HG03108 (cell line): ENCODE data around the gene MIB2.
"Not testable (repeated sequence)": the region's sequence is repeated elsewhere in the genome, so short reads cannot be mapped to it uniquely, and the experiment has no call there.

Experiments
- ATAC-seq: cut with Tn5 transposase; IDR thresholded peaks from one replicate; pipeline ENCODE4 v1.9.1; 2021; ENCODE audit warnings: moderate library complexity; ENCODE audit not compliant: unreplicated experiment

Gene MIB2

DNA sequence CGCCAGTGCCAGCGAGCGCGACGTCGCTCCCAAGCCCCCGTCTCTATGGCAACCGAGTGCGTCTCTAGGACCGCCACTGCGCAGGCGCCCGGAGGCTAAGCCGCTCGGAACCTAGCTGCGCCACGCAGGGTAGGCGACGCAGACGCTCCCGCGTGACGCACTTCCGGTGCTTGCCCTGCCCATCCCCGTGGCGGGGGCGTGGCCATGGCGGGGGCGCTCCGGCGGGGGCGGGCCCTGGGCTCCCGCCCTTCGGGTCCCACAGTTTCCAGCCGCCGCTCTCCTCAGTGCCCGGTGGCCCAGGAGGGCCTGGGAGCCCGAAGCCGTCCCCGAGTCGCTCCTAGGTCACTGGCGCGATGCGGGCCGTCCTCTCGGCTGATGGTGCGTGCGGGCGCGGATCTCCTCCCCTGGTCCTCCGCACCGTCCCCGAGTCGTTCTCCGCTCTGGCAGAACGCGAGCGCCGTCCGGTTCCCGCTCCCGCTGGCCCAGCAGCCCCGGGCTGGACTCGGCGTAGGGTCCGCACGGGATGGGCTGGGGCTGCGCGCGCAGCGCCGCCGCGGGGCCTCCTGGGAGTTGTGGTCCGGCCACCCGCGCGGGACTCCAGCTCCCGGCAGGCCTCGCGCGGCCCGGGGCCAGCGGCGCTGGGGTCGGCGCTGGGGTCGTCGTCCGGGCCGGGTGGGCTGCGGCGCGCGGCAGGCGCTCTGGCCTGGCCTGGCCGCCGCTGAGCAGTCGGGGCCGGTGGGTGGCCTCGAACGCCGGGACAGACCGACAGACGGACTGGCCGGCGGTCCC is at the start of gene MIB2:
Gene MIB2 (plus strand): TSS at position 245 of the 789 bp plus-strand sequence. CDS start 7,953 bp downstream, outside the sequence.
- peak; percentile 80 for ATAC-seq

- ATAC-seq: no peak
These were observed 48.0 kb upstream of the MIB2 start for GRCh38 chr1:1567152-1567875.

GRCh38 chr1:1567891-1568291 is 47.4 kb upstream of the MIB2 start:
- ATAC-seq: no peak

DNA sequence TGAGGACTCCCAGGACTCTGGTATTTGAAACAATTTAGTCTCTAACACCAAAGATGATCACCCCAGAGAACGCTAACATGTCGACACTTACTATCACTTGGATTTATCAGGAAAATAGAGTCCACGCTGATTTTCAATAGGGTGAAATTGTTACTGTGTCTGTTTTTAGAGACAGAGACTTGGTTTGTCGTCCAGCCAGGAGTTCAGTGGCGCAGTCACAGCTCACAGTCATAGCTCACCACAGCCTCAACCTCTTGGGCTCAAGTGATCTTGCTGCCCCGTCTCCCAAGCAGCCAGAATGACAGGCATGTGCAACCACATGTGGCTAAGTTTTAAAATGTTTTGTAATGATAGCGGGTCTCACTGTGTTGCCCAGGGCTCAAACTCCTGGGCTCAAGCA is 46.0 kb upstream of the MIB2 start:
- ATAC-seq: no peak

- peak; percentile 72 for ATAC-seq
These were observed 41.2 kb upstream of the MIB2 start for GRCh38 chr1:1573843-1574720.

- peak; percentile 71 for ATAC-seq
These were observed 40.4 kb upstream of the MIB2 start, which contains the start of gene SSU72 for GRCh38 chr1:1574721-1575537. Gene SSU72, minus strand, starts transcription at chr1:1574863. Its CDS starts 306 bp downstream, at chr1:1574557.

DNA sequence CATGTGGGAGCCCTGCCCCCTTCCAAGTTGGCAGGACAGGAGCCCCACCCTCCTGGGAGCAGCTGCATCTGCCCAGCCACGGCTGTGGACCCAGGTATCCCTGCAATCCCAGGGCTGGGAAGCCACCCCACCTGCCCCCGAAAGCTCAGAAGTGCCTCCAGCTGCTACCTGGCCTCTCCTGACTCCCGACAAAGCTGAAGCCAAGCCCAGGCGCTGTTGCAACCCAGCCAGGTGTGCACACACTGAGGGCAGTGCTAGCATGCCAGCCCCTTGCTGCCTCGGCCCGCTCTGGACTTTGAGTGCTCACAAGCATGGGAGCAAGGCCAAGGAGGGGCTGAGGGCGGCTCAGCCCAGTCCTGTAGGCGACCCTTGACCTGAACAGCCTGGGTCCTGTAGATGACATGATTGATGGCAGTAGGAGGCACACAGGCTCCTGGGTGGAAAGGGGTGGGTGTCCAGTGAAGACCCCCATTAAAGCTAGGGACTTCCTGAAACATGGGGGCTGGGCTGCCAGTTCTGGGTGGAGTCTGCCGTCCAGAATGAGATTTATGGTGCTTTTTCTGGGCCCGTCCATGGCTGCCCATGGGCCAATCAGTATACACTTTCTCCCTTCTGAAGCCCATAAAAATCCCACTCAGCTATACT is 37.8 kb upstream of the MIB2 start:
- no peak for ATAC-seq

- ATAC-seq: no peak
These were observed 36.8 kb upstream of the MIB2 start for GRCh38 chr1:1578371-1578940.

GRCh38 chr1:1582585-1583346 is 32.5 kb upstream of the MIB2 start:
- no peak for ATAC-seq

- ATAC-seq: no peak
These were observed 31.8 kb upstream of the MIB2 start for GRCh38 chr1:1583347-1584010.

DNA sequence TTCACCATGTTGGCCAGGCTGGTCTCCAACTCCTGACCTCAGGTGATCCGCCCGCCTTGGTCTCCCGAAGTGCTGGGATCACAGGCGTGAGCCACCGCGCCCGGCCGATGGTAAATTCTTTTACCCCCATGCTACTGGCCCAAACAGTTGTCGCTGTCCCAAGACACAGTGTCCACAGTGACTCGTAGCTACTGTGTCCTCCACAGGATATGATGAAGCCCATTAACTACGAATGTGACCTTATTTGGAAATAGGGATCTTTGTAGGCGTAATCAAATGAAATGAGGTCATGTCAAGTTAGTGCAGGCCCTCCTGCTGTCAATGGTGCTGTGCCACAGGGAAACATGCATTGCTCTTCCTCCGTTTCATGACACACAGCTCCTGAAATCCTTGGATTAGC is 23.8 kb upstream of the MIB2 start:
- ATAC-seq: no peak

- ATAC-seq: no peak
These were observed 21.3 kb upstream of the MIB2 start for GRCh38 chr1:1593834-1594601.

DNA sequence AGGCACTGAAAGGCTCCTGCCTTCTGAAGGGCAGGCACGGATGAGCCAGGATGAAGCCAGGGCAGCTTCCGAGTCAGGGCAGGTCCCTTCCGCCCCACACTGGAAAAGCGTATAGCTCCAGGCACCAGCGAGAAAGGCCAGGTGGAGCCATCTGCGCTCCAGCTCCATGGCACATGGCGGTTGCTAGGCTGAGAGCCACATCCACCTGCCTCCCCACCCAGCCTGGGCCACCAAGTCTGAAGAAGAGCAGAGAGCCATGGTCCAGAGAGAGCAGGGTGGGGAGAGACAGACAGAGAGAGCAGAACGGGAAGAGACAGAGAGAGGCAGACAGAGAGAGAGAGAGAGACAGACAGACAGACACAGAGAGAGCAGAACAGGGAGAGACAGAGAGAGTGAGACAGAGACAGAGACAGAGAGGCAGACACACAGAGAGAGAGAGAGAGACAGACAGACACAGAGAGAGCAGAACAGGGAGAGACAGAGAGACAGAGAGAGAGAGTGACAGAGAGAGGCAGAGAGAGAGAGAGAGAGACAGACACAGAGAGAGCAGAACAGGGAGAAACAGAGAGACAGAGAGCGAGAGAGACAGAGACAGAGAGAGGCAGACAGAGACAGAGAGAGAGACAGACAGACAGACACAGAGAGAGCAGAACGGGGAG is 20.6 kb upstream of the MIB2 start:
- no peak for ATAC-seq

DNA sequence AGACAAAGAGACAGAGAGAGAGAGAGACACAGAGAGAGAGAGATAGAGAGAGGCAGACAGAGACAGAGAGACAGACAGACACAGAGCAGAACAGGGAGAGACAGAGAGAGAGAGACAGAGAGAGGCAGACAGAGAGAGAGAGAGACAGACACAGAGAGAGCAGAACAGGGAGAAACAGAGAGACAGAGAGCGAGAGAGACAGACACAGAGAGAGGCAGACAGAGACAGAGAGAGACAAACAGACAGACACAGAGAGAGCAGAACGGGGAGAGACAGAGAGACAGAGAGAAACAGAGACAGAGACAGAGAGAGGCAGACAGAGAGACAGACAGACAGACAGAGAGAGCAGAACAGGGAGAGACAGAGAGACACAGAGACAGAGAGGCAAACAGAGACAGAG is 20.0 kb upstream of the MIB2 start:
- ATAC-seq: not testable (repeated sequence)

DNA sequence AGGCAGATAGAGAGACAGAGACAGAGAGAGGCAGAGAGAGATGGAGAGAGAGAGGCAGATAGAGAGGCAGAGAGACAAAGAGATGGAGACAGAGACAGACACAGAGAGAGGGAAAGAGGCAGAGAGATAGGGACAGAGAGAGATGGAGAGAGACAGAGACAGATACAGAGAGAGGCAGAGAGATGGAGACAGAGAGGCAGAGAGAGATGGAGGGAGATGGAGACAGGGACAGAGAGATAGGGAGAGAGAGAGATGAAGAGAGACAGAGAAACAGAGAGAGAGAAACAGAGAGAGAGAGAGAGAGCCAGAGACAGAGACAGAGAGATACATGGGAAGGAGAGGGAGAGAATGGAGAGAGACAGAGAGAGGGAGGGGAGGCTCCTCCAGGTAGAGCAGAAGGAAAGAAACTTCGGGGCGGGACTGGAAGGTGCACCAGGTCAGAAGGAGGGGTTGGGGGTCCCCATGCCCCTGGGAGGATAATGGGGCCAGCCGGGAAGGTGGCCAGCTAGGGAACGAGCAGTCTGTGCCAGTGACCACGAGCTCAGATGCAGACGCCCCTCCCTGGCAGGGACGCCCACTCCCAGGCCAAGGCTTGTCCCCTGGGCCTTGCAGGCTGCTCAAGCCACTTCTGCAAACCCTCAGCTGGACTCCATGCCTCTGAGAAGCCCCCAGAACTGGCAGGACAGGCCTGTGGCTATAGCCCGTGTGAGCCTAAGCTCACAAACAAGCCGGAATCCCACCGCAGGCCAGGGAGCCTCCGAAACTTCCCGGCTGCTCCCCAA is 18.6 kb upstream of the MIB2 start:
- no peak for ATAC-seq

DNA sequence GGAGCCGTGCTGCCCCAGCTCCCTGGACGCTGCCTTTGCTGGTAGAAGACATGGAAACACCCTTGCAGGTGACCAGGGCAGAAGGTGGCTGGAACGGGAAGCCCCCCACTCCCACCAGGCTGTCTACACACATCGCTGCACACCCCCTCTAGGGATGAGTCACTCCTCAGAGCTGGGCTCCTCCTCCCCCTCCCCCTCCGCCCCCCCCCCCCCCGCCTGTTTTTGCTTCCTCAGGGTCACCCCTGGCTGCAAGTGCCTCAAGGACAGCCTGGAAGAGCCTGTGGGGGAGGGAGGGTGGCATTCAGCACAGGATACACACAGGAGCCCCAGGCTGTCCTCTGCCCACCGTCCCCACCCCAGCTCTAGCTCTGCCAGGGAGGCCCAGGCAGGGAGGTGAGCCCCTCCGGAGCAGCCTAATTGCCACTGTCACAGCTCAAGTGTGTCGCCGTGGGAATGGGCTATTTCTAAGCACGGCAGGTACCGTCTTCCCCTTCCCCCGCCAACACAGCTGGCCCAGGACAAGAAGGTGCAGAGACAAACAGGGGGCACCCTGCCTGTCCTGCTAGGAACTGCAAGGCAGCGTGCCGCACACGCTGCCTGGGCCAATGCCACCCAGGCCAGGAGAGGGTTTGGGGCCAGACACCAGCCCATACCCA is 17.9 kb upstream of the MIB2 start:
- no peak for ATAC-seq
